GM12878 (cell line): ENCODE data around the gene FGF14. TPM values are rescaled to one million over a fixed set of nuclear protein-coding genes. Genes with fewer than 3 reads are reported as not detected.

Source experiments
- ATAC-seq: fragments of 200-7000 bp; cut with Tn5 transposase; 3 replicates; pipeline ENCODE4 v1.9.1; 2020; ENCODE audit warnings: mild to moderate bottlenecking, moderate library complexity
- BruUV-seq: library from RNA; stranded (reverse); fragments of 400-500 nt; replicated peaks from 2 replicates; lab custom pipeline; 2021; lab: Mats Ljungman, UMichigan
- CTCF ChIA-PET: fragments of 300-600 bp; sonication (Branson Sonifier 250); formaldehyde crosslinking; extraction: SDS; loops from one replicate; lab custom pipeline; 2021; ENCODE audit warnings: inconsistent platforms; lab: Yijun Ruan, JAX
- POLR2A ChIA-PET: fragments of 350-600 bp; formaldehyde crosslinking; extraction: SDS; loops from one replicate; lab custom pipeline; 2021; ENCODE audit warnings: inconsistent platforms; lab: Charles Lee
- RAD21 ChIA-PET: fragments of 300-600 bp; sonication (Branson Sonifier 250); formaldehyde crosslinking; loops from one replicate; lab custom pipeline; 2023; ENCODE audit warnings: antibody characterized with exemption; ENCODE audit not compliant: unreplicated experiment; lab: Charles Lee
- SMC1A ChIA-PET: fragments of 300-600 bp; sonication (Branson Sonifier 250); formaldehyde crosslinking; loops from one replicate; lab custom pipeline; 2023; ENCODE audit not compliant: unreplicated experiment, uncharacterized antibody; lab: Charles Lee
- DNase-seq: peaks from one replicate; pipeline ENCODE4 v3.0.0-alpha.2; 2011; ENCODE audit warnings: low read depth, low spot score
- FAIRE-seq: peaks from 3 replicates; lab custom pipeline; 2011; peaks lifted over from hg19 to GRCh38; lab: Jason Lieb, UNC
- H2AFZ ChIP-seq: 2 replicates; pipeline ENCODE4 v1.6.0; 2011; ENCODE audit warnings: low read depth, low read length, control low read depth; ENCODE audit not compliant: control insufficient read depth
- H3K27ac ChIP-seq: 2 replicates; pipeline ENCODE4 v1.5.1; 2011; ENCODE audit warnings: control low read depth; ENCODE audit not compliant: control insufficient read depth, insufficient read depth
- H3K27me3 ChIP-seq, 2 experiments: replicated peaks in 1 of 2; 2 replicates each; pipeline versions ENCODE4 v1.6.0 to v1.6.1; 2011; ENCODE audit warnings: low read length in 1 of 2; ENCODE audit not compliant: control insufficient read depth in 2 of 2, insufficient read depth in 2 of 2
- H3K36me3 ChIP-seq, 2 experiments: 2 replicates each; pipeline ENCODE4 v1.5.1; 2011; ENCODE audit warnings: low read length in 1 of 2; ENCODE audit not compliant: control insufficient read depth in 2 of 2, insufficient read depth in 2 of 2
- H3K4me1 ChIP-seq: 2 replicates; pipeline ENCODE4 v1.6.1; 2011; ENCODE audit warnings: mild to moderate bottlenecking, low read length, moderate library complexity, mixed read lengths; ENCODE audit not compliant: control insufficient read depth, insufficient read depth
- H3K4me2 ChIP-seq: 2 replicates; pipeline ENCODE4 v1.6.0; 2011; ENCODE audit warnings: control low read depth; ENCODE audit not compliant: control insufficient read depth, insufficient read depth
- H3K4me3 ChIP-seq: fragments of 200-600 bp; sonication (generic); 2 replicates; pipeline ENCODE4 v1.5.1; 2016
- H3K79me2 ChIP-seq: 2 replicates; pipeline ENCODE4 v1.6.0; 2011; ENCODE audit warnings: low read length; ENCODE audit not compliant: control insufficient read depth, insufficient read depth
- H3K9ac ChIP-seq: 2 replicates; pipeline ENCODE4 v1.8.0; 2011; ENCODE audit warnings: low read length, control low read depth, mixed read lengths; ENCODE audit not compliant: control insufficient read depth, insufficient read depth
- H3K9me3 ChIP-seq: replicated peaks from 3 replicates; pipeline ENCODE4 v1.5.1; 2011; ENCODE audit warnings: mild to moderate bottlenecking, low read length; ENCODE audit not compliant: control insufficient read depth, insufficient read depth
- H4K20me1 ChIP-seq: 2 replicates; pipeline ENCODE4 v1.6.0; 2011; ENCODE audit not compliant: control insufficient read depth, insufficient read depth
- HSF1 ChIP-seq: fragments of 150-350 bp; IDR thresholded peaks from 2 replicates; pipeline ENCODE4 v1.6.1; 2014; ENCODE audit warnings: mild to moderate bottlenecking, low read depth, low read length
- MTA3 ChIP-seq: IDR thresholded peaks from 2 replicates; pipeline ENCODE4 v1.6.1; 2012; ENCODE audit warnings: low read length, inconsistent platforms, borderline replicate concordance
- MXI1 ChIP-seq: fragments of 150-350 bp; IDR thresholded peaks from 2 replicates; pipeline ENCODE4 v1.6.1; 2011; ENCODE audit warnings: low read depth, mild to moderate bottlenecking, inconsistent platforms, low read length, improper control_type of control experiment
- NBN ChIP-seq: fragments of 450-650 bp; IDR thresholded peaks from 2 replicates; pipeline ENCODE4 v1.6.1; 2016
- SKIL ChIP-seq: fragments of 450-650 bp; IDR thresholded peaks from 2 replicates; pipeline ENCODE4 v1.6.1; 2017; ENCODE audit warnings: mild to moderate bottlenecking, low read depth, inconsistent platforms; ENCODE audit not compliant: poor library complexity, severe bottlenecking
- SMAD5 ChIP-seq: IDR thresholded peaks from 2 replicates; pipeline ENCODE4 v1.6.1; 2016; ENCODE audit warnings: antibody characterized with exemption, low read depth
- SMARCA5 ChIP-seq: fragments of 450-650 bp; IDR thresholded peaks from 2 replicates; pipeline ENCODE4 v1.6.1; 2017; ENCODE audit warnings: mild to moderate bottlenecking
- TBL1XR1 ChIP-seq: IDR thresholded peaks from 2 replicates; pipeline ENCODE4 v1.6.1; 2012; ENCODE audit warnings: low read depth, low read length, improper control_type of control experiment
- WGBS: methylation state at CpG from one replicate; pipeline ENCODE4 v1.1.6; 2016; ENCODE audit warnings: low lambda C conversion rate; ENCODE audit not compliant: insufficient replicate concordance, insufficient coverage; ENCODE audit errors: missing lambda C conversion rate; 5-methylcytosine and 5-hydroxymethylcytosine counted together
- in situ Hi-C: fragments of 300-500 bp; cut with MboI; formaldehyde crosslinking; loops from 9 replicates; pipeline ENCODE4 v1.14.3; 2018; ENCODE audit warnings: mixed read lengths
- intact Hi-C: fragments of 100-400 bp; cut with micrococcal nuclease; formaldehyde crosslinking; loops from one replicate; pipeline ENCODE4 v1.14.2; 2022; ENCODE audit not compliant: unreplicated experiment
- polyA plus RNA-seq, 11 experiments: library from polyadenylated mRNA; depleted of rRNA in 4 of 11; unstranded in 6 of 11; stranded (reverse) in 5 of 11; fragments of >200 nt; fragmentation: Nextera tagmentation in 4 of 11; fragmentation: Illumina TruSeq in 1 of 11; extraction: Ambion mirVana in 4 of 11; extraction: Trizol in 1 of 11; gene quantifications; 1 replicate in 1 of 11; 2 replicates in 10 of 11; pipeline versions ENCODE4 v1.2.1 to v1.2.3, GENCODE V29; 2011 to 2016; ENCODE audit warnings: inconsistent platforms in 2 of 11, missing spikeins in 2 of 11, low read depth in 1 of 11
- total RNA-seq, 4 experiments: library from RNA; depleted of rRNA in 3 of 4; stranded (reverse); fragments of >200 nt in 3 of 4; fragmentation: Illumina TruSeq in 1 of 4; extraction: Trizol in 1 of 4; gene quantifications; 2 replicates each; pipeline versions ENCODE4 v1.2.1 to v1.2.3, GENCODE V29; 2013 to 2021

FGF14 gene
- total and polyA plus RNA-seq, 10 of the 15 experiments (the other 5 are each of a cell fraction or from before 2014, with no cell fraction given), result under 0.01 to 0.44 (median 0.04) TPM

GRCh38 chr13:101841698-101842097, 560.1 kb downstream of the FGF14 start:
- in situ Hi-C loops (no loop called here), intact Hi-C loops (no loop called here)
- Histone ChIP-seq H3K27ac (no peak overlapping the region), H3K4me1 (no peaks in the 10 kb centered on the region), H4K20me1 (no peaks in the 10 kb centered on the region), H3K27me3 (no peaks in the 10 kb centered on the region; a peak in 1 of 4 replicates), H2AFZ (no peak overlapping the region), H3K79me2 (no peaks in the 10 kb centered on the region), H3K9ac (no peak overlapping the region), H3K9me3 (no peaks in the 10 kb centered on the region), H3K4me3 (no peak overlapping the region), H3K4me2 (no peak overlapping the region), H3K36me3 (no peaks in the 10 kb centered on the region)
- WGBS, result 0% methylated on average over 3 of the region's 3 CpGs
- ChIA-PET POLR2A (no interaction called here), RAD21 (no interaction called here), SMC1A (no interaction called here), CTCF (no interaction called here)
- BruUV-seq, result no TSS peak
- no peak for FAIRE-seq
- TF ChIP-seq TBL1XR1 (no peak), SMAD5 (no peak), MTA3 (no peak), HSF1 (no peak), SMARCA5 (no peak), MXI1 (no peak), SKIL (no peak), NBN (no peak)
- ATAC-seq, result no peak
- DNase-seq, result no peak
